CD4-positive, alpha-beta T cell treated with Interleukin-17A for 1 hour (primary cell): ENCODE results near the gene SLC6A9.

Experiments
- DNase-seq: peaks from one replicate; pipeline ENCODE4 v3.0.0-alpha.2; 2020

SLC6A9 gene

GRCh38 chr1:43965316-43965715 lies 65.9 kb downstream of the SLC6A9 start:
- DNase-seq: no peak

- DNase-seq: no peak
Observed at GRCh38 chr1:43963890-43964289, 67.4 kb downstream of the SLC6A9 start.

- DNase-seq: no peak
Observed at GRCh38 chr1:43963006-43963405, 68.3 kb downstream of the SLC6A9 start.

GRCh38 chr1:43962324-43962723 lies 68.9 kb downstream of the SLC6A9 start:
- no peak for DNase-seq

GRCh38 chr1:43961692-43962091 lies 69.6 kb downstream of the SLC6A9 start:
- DNase-seq: no peak

- DNase-seq: no peak
Observed at GRCh38 chr1:43960798-43961197, 70.5 kb downstream of the SLC6A9 start.

GRCh38 chr1:43958351-43959255 lies 72.7 kb downstream of the SLC6A9 start:
- DNase-seq: no peak

GRCh38 chr1:43957407-43958040 lies 73.7 kb downstream of the SLC6A9 start:
- no peak for DNase-seq

GRCh38 chr1:43956234-43956633 lies 75.0 kb downstream of the SLC6A9 start:
- DNase-seq: no peak

GRCh38 chr1:43954036-43954435 lies 77.2 kb downstream of the SLC6A9 start:
- no peak for DNase-seq

- no peak for DNase-seq
Observed at GRCh38 chr1:43953361-43953760, 77.9 kb downstream of the SLC6A9 start.

- no peak for DNase-seq
Observed at GRCh38 chr1:43952731-43953346, 78.4 kb downstream of the SLC6A9 start.

- DNase-seq: no peak
Observed at GRCh38 chr1:43951021-43951985, 80.0 kb downstream of the SLC6A9 start.

GRCh38 chr1:43949678-43950077 lies 81.6 kb downstream of the SLC6A9 start:
- no peak for DNase-seq

GRCh38 chr1:43947874-43948437 lies 83.3 kb downstream of the SLC6A9 start:
- no peak for DNase-seq

GRCh38 chr1:43947061-43947873 lies 84.0 kb downstream of the SLC6A9 start:
- no peak for DNase-seq
